Activated CD8-positive, alpha-beta memory T cell treated with anti-CD3 and anti-CD28 coated beads for 36 hours (primary cell): ENCODE data around the gene RNF144B. TPM values are rescaled to one million over a fixed set of nuclear protein-coding genes. Genes with fewer than 3 reads are reported as not detected.
"Not testable (repeated sequence)": the region's sequence is repeated elsewhere in the genome, so short reads cannot be mapped to it uniquely, and the experiment has no call there.

Experiments used
- CTCF ChIA-PET: fragments of 350-600 bp; sonication (Branson Sonifier 250); formaldehyde crosslinking; loops from one replicate; lab custom pipeline; 2021; ENCODE audit warnings: antibody characterized with exemption; lab: Charles Lee
- POLR2A ChIA-PET: fragments of 350-600 bp; sonication (Branson Sonifier 250); formaldehyde crosslinking; loops from one replicate; lab custom pipeline; 2021; ENCODE audit warnings: antibody characterized with exemption; lab: Charles Lee
- total RNA-seq, 2 experiments: library from RNA; stranded (reverse); gene quantifications; one replicate each; pipeline ENCODE4 v1.2.3, GENCODE V29; 2021

RNF144B gene
- total RNA-seq, 2 experiments from 2014 or later, result 0.36 to 0.61 TPM

DNA sequence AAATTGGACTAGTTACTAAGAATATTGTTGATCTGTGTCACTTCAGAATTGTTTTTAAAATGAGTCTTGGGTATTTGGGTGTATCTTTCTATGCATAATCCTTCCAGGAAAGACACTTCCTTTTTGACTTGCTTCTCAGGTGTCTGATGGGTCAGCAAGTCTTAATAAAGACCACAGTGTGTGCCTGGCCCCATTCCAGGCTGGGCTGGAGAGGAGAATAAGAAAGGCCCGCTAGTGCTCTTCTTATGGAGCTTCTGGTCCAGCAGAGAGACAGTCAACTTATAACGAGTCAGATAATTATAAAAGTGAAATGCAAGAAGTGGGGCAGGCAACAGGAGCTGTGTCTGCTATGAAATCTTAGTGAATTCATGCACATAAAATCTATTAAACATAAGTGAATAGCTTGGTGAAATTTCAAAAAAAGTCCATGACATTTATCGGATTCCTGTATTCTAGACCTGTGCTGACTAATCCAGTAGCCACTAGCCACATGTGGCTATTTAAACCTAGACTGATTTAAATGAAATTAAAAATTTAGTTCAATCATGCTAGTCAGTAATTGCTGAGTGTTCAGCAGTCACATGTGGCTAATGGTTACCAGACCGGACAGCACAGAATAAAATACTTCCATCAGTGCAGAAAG lies 42.6 kb downstream of the RNF144B start:
- POLR2A ChIA-PET, result no interaction called here

DNA sequence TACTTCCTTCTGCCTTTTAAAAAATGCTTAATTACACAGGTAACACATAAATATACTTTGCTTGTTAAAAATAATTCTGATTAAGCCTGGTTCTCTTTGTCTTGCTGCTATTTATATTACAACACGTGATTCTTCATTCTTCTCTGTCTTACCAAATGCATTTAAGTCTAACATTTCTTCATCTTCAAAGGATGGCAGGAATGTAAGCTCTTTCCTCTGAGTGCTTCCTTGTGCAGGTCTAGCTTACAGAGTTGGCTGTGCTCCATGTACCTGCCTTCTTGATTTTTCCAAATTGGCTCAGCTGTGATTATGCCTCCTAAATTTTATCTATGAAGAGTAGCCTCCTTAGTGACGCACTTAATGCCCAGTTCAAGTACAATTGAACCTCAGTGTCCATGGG lies 44.4 kb downstream of the RNF144B start:
- ChIA-PET CTCF (no interaction called here), POLR2A (no interaction called here)

More for the DNA sequence above, 42.6 kb downstream of the RNF144B start:
- CTCF ChIA-PET, result no interaction called here

DNA sequence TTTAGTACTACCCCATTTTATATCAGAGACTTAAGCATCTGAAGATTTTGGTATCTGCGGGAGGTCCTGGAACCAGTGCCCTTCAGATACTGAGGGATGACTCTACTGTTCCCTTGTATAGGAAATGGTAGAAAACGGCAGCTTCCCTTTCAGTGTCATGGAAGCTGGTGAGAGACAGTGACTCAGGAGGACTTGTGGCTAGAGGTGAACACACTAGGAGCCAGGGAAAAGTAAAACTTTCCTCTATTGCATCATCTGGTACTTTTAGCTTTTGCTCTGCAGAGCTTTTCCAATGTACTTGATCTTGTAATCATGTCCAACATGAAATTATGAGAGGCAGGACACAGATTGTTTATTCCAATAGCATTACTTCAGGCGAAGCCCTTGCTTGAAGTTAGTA lies 45.0 kb downstream of the RNF144B start:
- CTCF ChIA-PET, result no interaction called here
- POLR2A ChIA-PET, result no interaction called here

DNA sequence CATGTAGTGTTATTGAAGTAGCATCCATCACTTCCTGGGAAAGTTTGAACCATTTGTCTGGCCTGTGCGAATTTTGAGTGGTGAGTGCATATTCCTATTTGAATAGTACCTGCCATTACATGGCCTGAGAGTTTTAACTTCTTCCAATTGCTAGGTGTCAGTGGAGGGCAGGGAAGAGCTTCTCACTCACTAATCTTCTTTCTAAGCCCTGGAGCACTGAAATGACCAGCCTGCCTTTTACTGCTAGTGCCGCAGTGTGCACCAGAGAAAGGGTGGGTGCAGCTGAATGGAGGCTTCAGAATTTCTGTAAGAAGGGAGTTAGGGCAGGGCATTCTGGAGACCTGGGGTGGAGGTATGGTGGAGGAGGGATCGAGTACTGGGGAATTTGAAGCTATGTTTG lies 45.5 kb downstream of the RNF144B start:
- CTCF ChIA-PET, result interaction anchor here (1.0 kb wide), 1 partner anchor 109 kb away, joined by 3 read pairs; no protein-coding TSS in a partner anchor
- POLR2A ChIA-PET, result no interaction called here

DNA sequence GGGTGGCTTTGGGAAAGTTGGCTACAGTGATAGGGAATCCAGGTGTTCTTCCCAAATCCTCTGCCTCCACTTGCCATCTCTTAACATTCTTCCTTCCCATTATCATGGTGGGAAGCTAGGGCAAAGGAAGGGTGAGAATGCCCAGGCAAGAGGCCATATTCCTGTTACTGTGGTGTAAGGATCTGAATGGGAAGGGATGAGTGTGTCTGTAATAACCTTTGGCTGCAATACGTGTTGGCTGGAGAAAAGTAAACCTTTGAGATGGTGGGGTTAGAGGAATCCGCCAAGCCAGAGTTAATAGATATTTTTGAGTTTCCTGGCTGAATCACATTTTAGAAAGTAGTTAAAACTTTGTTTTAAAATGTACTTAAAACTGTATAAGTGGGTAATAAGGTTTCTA lies 45.9 kb downstream of the RNF144B start:
- ChIA-PET CTCF (interaction anchor here (1.0 kb wide), 1 partner anchor 109 kb away, joined by 3 read pairs; no protein-coding TSS in a partner anchor), POLR2A (no interaction called here)

DNA sequence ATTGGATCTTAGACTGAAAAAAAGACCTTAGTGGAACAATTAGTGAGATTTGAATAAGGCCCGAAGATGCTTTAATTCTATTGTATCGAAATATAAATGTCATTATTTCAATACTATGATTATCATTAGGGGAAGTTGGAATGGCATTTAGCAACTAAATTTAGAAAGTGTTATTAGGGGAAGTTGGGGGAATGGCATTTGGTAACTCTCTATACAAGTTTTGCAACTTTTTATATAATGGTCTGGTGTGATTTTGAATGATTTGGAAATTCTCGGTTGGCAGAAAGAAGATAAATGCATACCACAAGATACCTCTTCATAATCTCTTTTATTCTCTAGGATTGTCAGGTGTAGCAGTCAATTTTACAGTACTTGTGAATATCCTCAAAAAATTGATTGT lies 49.2 kb downstream of the RNF144B start:
- ChIA-PET CTCF (no interaction called here), POLR2A (no interaction called here)

DNA sequence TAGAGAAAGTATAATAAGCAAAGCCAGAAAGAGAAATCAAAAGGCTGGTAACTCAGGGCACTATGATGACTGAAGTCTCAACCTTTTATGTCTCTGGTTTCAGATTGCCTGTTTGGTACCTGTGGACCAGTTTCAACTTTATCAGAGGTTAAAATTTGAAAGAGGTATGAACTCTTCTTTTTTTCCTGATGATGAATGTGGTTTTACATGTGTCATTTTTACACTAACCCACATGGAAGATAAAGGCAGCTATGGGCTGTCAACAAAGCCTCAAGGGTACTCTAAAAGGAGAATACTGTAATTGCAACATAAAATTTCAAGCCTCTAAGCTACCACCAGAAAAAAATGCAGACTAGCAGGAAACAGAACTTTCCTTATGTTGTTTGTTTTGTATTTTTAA lies 52.4 kb downstream of the RNF144B start:
- POLR2A ChIA-PET, result no interaction called here
- CTCF ChIA-PET, result no interaction called here

DNA sequence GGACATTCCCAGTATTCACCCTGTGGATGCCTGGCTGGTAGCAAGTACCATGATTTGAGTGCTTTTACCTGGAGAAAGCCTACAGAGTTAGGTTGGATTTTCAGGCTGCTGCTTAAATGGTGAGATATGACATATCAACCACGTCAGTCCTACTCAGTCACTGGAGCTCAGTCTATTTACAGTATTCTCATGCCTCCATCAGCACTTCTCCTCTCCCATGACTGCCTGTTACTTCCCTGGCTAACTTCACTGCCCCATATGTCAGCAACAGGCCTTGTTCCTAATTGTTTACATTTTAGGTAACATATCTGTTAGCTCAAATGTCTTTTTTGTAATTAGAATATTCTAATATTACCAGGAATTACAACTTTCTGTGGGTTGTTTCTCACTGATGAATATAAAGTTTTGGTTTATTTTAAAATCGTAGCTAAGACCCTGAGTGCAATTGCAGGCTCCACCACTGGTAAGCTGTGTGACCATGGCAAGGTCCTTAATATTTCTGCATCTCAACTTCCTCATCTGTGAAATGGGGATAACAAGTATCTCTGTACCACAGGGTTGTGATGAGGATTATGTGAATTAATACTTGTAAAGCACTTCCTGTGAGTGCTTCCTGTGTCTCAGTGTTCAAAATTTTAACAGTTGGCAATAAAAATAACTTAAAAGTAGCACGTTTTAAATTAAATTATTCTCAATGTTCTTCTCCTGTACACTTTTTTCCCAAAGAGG lies 54.3 kb downstream of the RNF144B start:
- CTCF ChIA-PET, result no interaction called here
- POLR2A ChIA-PET, result no interaction called here

DNA sequence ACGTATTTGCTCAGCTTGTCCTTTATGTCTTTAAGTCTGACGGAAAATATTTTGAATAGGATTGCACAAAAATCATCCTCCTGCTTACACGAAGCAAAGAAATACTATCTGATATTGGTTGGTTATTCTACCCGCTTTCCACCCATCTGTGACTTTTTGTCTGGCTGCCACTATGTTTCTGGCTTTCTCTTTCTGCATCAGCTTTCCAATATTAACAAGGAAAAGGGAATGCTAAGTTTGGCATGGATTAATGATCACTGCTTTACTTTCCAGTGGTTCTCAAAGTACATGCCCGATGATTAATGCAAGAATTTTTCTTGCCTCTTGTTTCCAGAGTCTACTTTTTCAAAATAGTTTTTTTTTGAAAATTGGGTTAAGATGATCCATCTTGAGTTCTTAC lies 57.0 kb downstream of the RNF144B start:
- ChIA-PET CTCF (no interaction called here), POLR2A (no interaction called here)

DNA sequence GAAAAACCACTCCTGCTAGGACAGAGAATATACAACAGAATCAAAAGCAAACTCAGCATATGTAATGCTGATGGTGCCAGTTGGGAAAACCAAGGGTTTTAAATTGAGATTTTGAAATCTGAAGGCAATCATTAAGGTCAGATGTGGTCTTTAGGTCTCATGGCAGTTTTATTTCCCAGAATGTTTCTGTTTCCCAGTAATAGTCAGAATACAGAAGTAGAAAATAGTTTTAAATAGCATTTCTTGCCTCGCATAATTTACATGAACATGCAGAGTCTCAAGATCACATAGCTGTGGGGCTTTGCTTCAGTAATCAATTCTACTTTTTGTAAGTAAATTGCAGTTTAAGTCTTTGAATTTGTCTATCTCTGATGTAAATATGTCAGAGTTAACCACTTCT lies 58.1 kb downstream of the RNF144B start:
- ChIA-PET CTCF (no interaction called here), POLR2A (no interaction called here)

DNA sequence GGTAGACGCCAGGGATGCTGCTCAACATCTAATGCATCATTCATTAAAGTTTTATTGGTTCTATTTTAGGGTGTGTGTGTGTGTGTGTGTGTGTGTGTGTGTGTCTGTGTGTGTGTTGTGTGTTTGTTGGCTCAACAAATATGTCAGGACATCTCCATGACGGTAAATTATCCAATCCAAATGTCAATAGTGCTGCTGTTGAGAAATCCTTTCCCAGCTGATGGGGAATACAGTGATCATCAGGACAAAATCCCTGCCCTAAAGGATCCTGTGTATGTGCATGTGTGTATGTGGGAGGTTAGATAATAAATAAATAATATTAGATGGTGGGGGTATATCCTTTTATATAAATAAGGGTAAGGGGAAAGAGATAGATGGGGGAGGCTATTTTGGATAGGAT lies 59.6 kb downstream of the RNF144B start:
- CTCF ChIA-PET, result no interaction called here
- POLR2A ChIA-PET, result no interaction called here

DNA sequence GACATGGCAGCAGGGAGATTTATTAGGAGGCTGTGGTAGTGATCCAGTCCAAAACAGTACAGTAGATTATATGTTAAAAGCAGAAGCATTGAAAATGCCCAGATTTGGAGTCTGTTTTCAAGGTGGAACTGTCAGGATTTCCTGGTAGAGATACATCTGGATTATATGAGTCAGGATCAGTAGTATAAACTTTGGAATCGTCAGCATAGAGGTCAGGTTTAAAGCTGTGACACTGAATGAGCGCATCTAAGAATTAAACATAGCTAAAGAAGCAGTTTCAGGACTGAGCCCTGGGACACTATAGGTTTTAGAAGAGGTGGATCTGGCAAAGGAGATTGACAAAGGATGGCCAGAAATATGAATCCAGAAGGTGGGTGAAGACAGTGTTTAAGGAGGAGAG lies 60.4 kb downstream of the RNF144B start:
- POLR2A ChIA-PET, result no interaction called here
- CTCF ChIA-PET, result no interaction called here

DNA sequence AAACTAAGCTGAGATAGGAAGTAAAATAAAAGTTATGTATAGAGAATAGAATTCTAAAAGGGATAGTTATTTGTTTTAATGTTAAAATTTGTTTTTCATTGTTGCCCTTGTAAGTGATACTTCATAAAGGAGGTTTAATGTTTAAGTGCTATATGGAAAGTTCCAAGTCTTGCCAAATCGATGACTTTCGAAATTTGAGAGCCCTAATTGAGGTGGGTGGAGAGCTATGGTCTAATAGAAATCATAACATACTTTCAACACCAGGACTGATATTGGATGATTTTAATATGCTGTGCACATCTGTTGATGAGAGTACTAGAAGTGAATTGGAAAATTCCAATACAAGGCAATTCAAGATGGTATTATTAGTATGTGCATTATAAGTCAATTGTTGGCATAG lies 64.6 kb downstream of the RNF144B start:
- ChIA-PET POLR2A (no interaction called here), CTCF (no interaction called here)

DNA sequence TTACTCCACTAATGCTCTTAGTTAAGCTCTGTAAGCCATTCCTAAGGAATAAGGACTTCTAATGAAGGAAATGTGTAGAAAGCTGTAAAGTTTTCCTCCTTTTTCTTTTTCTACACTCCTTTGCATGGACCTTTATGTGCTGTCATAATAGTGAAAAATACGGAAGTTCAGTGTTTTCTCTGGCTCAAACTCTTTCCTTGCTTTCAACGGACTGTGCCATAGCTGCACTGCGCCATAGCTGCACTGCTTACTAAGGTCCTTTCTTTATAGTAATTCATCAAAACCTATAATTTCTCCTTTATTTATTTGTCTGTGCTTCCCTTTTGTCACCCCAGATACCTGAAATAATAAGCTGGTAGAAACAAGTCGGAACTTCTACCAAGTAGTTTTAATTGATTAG lies 67.3 kb downstream of the RNF144B start:
- ChIA-PET POLR2A (no interaction called here), CTCF (no interaction called here)

DNA sequence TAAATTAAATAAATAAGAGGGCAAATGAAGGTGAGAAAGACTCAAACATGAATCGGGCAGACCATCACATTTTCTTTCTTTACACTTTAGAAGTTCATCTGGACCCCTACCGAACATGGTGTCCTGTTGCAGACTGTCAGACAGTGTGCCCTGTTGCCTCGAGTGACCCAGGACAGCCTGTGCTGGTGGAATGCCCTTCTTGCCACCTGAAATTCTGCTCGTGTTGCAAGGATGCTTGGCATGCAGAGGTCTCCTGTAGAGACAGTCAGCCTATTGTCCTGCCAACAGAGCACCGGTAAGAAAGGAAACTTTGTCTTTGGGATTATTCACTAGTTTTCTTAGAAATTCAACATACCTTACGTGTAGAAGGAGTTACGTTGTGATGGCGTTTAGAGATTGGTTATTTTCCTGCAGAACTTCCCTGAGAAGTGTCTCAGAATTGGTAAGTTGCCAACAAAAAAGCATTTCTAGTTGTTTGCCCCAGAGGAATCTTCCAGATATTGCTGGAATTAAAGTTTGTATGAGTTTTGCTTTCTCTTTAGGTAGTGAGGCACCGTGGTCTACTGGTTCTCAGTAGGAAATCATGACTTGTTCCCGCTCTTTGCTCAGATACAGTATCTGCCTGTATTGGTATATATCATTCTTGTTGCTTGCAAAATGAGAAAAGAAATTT lies 70.1 kb downstream of the RNF144B start:
- ChIA-PET CTCF (no interaction called here), POLR2A (no interaction called here)

DNA sequence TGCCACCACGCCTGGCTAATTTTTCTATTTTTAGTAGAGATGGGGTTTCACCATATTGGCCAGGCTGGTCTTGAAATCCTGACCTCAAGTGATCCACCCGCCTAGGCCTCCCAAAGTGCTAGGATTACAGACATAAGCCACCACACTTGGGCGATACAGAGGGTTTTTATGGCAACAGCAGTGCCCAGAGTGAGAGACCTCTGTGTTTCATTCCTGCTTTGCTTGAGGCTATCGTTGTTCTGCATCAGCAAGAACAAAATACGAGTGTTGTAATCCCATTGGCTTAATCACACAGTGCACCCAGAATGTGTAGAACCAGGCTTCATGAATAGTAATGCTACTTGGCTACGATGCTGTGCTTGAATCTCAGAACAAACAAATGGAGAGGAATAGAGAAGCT lies 70.9 kb downstream of the RNF144B start:
- CTCF ChIA-PET, POLR2A ChIA-PET: not testable (repeated sequence)

DNA sequence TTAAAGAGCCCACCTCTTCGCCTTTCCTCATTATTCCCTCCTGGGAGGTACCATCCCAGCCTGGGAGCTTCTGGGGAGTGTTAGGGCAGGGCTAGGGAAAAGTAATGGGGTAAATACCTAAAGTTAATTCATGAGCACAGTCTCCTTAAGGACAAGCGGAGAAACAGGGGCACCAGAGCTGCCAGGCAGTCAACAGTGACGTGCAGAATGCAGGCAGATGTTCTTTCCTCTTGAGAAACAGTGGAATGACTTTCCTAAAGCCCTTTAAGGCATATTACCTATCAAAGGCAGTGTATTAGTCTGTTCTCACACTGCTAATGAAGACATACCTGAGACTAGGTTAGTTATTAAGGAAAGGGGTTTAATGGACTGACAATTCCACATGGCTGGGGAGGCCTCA lies 76.3 kb downstream of the RNF144B start:
- CTCF ChIA-PET, result no interaction called here
- POLR2A ChIA-PET, result no interaction called here

DNA sequence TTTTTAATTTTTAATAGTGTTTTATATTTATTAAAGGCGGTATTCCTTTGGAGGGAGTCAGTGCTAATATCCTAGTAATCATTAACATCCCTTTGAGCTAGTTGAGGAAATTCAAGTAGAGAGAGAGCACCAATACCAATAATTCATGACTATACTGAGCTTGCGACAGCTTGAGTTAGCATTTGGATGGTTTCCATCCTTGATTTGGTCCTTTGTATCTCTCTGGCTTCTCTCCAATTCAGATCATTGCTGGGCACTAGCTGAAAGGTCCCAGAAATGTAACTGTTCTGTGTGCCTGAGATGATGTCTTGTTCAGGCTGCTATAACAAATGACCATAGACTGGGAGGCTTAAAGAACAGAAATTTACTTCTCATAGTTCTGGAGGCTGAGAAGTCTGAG lies 77.0 kb downstream of the RNF144B start:
- ChIA-PET CTCF (no interaction called here), POLR2A (no interaction called here)

DNA sequence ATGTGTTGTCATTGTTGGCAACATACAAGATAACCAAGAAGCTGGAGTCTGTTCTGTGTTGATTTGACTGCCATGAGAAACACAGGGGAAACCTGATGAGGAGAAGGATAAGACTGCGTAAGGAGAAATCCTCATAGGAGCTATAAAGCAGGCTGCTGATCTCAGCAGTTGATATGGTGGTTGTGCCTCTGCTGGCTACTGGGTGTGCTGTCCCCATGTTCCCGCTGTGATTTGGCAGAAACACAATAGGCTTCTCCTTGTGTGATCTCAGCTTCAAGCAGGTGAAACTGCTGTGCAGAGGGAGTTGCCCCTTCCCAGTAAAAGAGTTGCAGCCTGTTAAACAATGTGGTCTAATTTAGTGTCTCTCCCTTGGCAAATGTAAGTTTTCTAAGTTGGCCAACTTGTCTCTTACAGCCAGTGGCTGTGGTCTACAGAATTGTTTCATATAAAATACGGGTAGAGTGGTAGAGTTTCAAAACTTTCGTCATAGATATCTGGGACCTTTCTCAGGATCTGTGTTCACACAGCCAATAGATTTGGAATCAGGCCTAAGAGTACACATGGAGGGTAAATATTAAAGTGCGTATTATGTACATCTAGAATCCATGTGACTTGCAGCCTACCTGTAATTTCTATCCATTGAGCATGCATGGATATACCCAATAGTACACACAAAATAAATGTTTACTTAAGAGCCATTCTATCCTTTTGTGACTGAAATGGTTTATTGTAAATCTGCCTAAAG lies 78.4 kb downstream of the RNF144B start:
- ChIA-PET POLR2A (no interaction called here), CTCF (no interaction called here)
